Neural cell (in vitro differentiated cells): ENCODE measurements around the gene SLC35A3. TPM values are rescaled to one million over a fixed set of nuclear protein-coding genes. Genes with fewer than 3 reads are reported as not detected.

ENCODE experiments used
- H2AFZ ChIP-seq: fragments of 200-600, 300-800 bp; sonication (generic), shearing (Covaris generic); 2 replicates; pipeline ENCODE4 v1.6.0; 2014; ENCODE audit warnings: low read depth, mild to moderate bottlenecking, antibody characterized with exemption, low read length, moderate library complexity
- H3F3A ChIP-seq: fragments of 200-600 bp; shearing (Covaris generic); 2 replicates; pipeline ENCODE4 v1.6.1; 2016; ENCODE audit warnings: mild to moderate bottlenecking, moderate library complexity, mixed read lengths, antibody characterized with exemption, low read length; ENCODE audit not compliant: insufficient read depth, poor library complexity, severe bottlenecking
- H3K27ac ChIP-seq: fragments of 200-600, 300-800 bp; sonication (generic), shearing (Covaris generic); 2 replicates; pipeline ENCODE4 v1.5.1; 2014; ENCODE audit warnings: mild to moderate bottlenecking, low read length, moderate library complexity
- H3K27me3 ChIP-seq: fragments of 300-800, 200-600 bp; sonication (generic), shearing (Covaris generic); 2 replicates; pipeline ENCODE4 v1.6.0; 2014; ENCODE audit warnings: mild to moderate bottlenecking, low read depth, low read length, moderate library complexity; ENCODE audit not compliant: insufficient read depth
- H3K36me3 ChIP-seq: fragments of 300-800, 200-600 bp; sonication (generic), shearing (Covaris generic); 2 replicates; pipeline ENCODE4 v1.5.1; 2014; ENCODE audit warnings: mild to moderate bottlenecking, antibody characterized with exemption, low read length, moderate library complexity; ENCODE audit not compliant: insufficient read depth
- H3K4me2 ChIP-seq: fragments of 300-800, 200-600 bp; sonication (generic), shearing (Covaris generic); 2 replicates; pipeline ENCODE4 v1.6.0; 2014; ENCODE audit warnings: mild to moderate bottlenecking, low read length
- H3K4me3 ChIP-seq: fragments of 300-800, 200-600 bp; sonication (generic), shearing (Covaris generic); 2 replicates; pipeline ENCODE4 v1.5.1; 2014; ENCODE audit warnings: mild to moderate bottlenecking, low read length, moderate library complexity
- H3K79me2 ChIP-seq: fragments of 200-600 bp; shearing (Covaris generic); replicated peaks from 2 replicates; pipeline ENCODE4 v1.6.0; 2014; ENCODE audit warnings: mild to moderate bottlenecking, low read length, moderate library complexity; ENCODE audit not compliant: insufficient read depth
- H3K9ac ChIP-seq: fragments of 300-800, 200-600 bp; sonication (generic), shearing (Covaris generic); 2 replicates; pipeline ENCODE4 v1.6.1; 2016; ENCODE audit warnings: mild to moderate bottlenecking, low read length, mixed read lengths
- H3K9me2 ChIP-seq: fragments of 200-600 bp; shearing (Covaris generic); 2 replicates; pipeline ENCODE4 v1.6.1; 2016; ENCODE audit warnings: mild to moderate bottlenecking, low read length, mixed read lengths; ENCODE audit not compliant: insufficient read depth
- H3K9me3 ChIP-seq: fragments of 200-600, 300-800 bp; sonication (generic), shearing (Covaris generic); 2 replicates; pipeline ENCODE4 v1.6.1; 2016; ENCODE audit warnings: mild to moderate bottlenecking, mixed run types, low read length, moderate library complexity, mixed read lengths
- H4K20me1 ChIP-seq: fragments of 200-600 bp; shearing (Covaris generic); 2 replicates; pipeline ENCODE4 v1.6.1; 2016; ENCODE audit warnings: mild to moderate bottlenecking, mixed run types; ENCODE audit not compliant: insufficient read depth
- CTCF ChIP-seq: fragments of 450-650 bp; IDR thresholded peaks from 2 replicates; pipeline ENCODE4 v1.5.1; 2014; ENCODE audit warnings: antibody characterized with exemption, mild to moderate bottlenecking, moderate library complexity; ENCODE audit not compliant: poor library complexity, severe bottlenecking
- EP300 ChIP-seq: fragments of 450-650 bp; conservative IDR thresholded peaks from 2 replicates; pipeline ENCODE4 v1.6.1; 2014; ENCODE audit warnings: antibody characterized with exemption, mild to moderate bottlenecking, moderate library complexity; ENCODE audit not compliant: poor library complexity, severe bottlenecking
- EZH2 ChIP-seq: fragments of 200-600, 300-800 bp; shearing (Covaris generic), sonication (generic); IDR thresholded peaks from 2 replicates; pipeline ENCODE4 v1.6.1; 2014; ENCODE audit warnings: antibody characterized with exemption, low read length, borderline replicate concordance, mild to moderate bottlenecking; ENCODE audit not compliant: insufficient read depth, poor library complexity, severe bottlenecking
- MXI1 ChIP-seq: fragments of 450-650 bp; conservative IDR thresholded peaks from 2 replicates; pipeline ENCODE4 v1.6.1; 2014; ENCODE audit warnings: antibody characterized with exemption, mild to moderate bottlenecking; ENCODE audit not compliant: poor library complexity, severe bottlenecking
- POLR2AphosphoS5 ChIP-seq: IDR thresholded peaks from 2 replicates; pipeline ENCODE4 v1.6.1; 2012
- RAD21 ChIP-seq: fragments of 450-650 bp; conservative IDR thresholded peaks from 2 replicates; pipeline ENCODE4 v1.6.1; 2014; ENCODE audit warnings: antibody characterized with exemption, mild to moderate bottlenecking, moderate library complexity
- REST ChIP-seq: IDR thresholded peaks from 2 replicates; pipeline ENCODE4 v1.6.1; 2012; ENCODE audit warnings: borderline replicate concordance
- SMC3 ChIP-seq: fragments of 450-650 bp; conservative IDR thresholded peaks from 2 replicates; pipeline ENCODE4 v1.6.1; 2014; ENCODE audit warnings: antibody characterized with exemption, mild to moderate bottlenecking, moderate library complexity; ENCODE audit not compliant: poor library complexity
- TAF1 ChIP-seq: IDR thresholded peaks from 2 replicates; pipeline ENCODE4 v1.6.1; 2012; ENCODE audit warnings: low read depth
- polyA plus RNA-seq: library from polyadenylated mRNA; depleted of rRNA; stranded (reverse); fragments of >200 nt; gene quantifications from 2 replicates; pipeline ENCODE4 v1.2.3, GENCODE V29; 2014

SLC35A3 gene
- polyA plus RNA-seq, 1 donor from 2014 or later = 26.8 TPM

DNA sequence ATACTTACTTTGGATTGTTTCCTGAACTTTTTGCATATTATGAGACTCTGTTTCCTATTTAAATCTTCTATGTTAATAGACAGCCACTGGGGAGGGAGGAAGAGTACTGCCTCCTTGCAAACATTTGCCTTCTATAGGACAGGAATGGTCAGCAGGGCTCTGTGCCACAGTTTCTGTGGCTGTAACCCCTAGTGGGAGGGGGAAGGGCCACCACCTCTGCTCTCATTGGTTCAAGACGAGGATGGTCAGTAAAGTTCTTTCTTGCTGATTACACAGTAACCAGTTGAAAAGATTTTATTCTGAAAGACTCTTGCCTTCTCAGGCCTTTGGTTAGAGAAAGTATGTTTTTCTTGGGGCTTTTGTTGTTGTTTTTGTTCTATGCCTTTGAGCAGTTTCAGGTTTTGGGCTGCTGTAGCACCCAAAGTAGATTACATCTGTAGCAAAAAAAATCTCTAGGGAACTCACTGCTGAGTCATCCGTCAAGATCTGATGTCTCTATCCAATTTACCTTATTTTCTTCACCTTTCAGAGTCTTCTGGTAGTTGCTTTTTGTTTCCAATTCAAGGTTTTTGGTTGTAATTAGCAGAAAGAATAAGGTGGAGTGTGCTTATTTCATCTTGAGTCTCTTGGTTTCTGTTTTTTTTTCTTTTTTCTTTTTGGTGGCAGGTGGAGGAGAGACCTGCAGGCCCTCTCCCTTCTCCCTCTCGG is 23.1 kb downstream of the SLC35A3 start:
- Histone ChIP-seq H3K36me3 (peaks cover 3% of the 10 kb centered on the region), H3K9me3 (no peaks in the 10 kb centered on the region), H3K27ac (no peak overlapping the region)

DNA sequence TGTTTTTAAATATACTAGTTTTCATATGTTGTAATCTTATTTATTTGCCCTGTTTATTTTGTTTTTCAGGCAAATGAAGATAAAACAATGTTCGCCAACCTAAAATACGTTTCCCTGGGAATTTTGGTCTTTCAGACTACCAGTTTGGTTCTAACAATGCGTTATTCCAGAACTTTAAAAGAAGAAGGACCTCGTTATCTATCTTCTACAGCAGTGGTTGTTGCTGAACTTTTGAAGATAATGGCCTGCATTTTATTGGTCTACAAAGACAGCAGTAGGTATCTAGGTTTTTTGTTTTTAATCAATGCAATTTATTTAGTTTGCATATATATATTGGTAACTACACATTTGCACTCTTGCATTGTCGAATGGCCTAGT is 23.7 kb downstream of the SLC35A3 start:
- Histone ChIP-seq H3K4me2 (no peak overlapping the region), H3F3A (no peaks in the 10 kb centered on the region), H3K4me3 (no peak overlapping the region), H3K9ac (no peak overlapping the region), H3K27ac (no peak overlapping the region), H3K36me3 (peaks cover 3% of the 10 kb centered on the region), H3K9me3 (no peaks in the 10 kb centered on the region), H4K20me1 (no peaks in the 10 kb centered on the region), H3K9me2 (no peaks in the 10 kb centered on the region), H2AFZ (no peak overlapping the region), H3K79me2 (no peaks in the 10 kb centered on the region), H3K27me3 (no peaks in the 10 kb centered on the region)
- no peak for TF ChIP-seq MXI1
- TF ChIP-seq EZH2 = no peak
- no peak for TF ChIP-seq SMC3
- no peak for TF ChIP-seq POLR2AphosphoS5
- TF ChIP-seq TAF1 = no peak
- TF ChIP-seq EP300 = no peak
- no peak for TF ChIP-seq RAD21
- no peak for TF ChIP-seq CTCF
- TF ChIP-seq REST = no peak

More for the DNA sequence above, 23.1 kb downstream of the SLC35A3 start:
- Histone ChIP-seq H3K79me2 (no peaks in the 10 kb centered on the region), H4K20me1 (no peaks in the 10 kb centered on the region), H3K9me2 (no peaks in the 10 kb centered on the region), H3K4me3 (no peak overlapping the region), H3K27me3 (no peaks in the 10 kb centered on the region), H3K4me2 (no peak overlapping the region), H2AFZ (no peak overlapping the region), H3K9ac (no peak overlapping the region), H3F3A (no peaks in the 10 kb centered on the region)
- no peak for TF ChIP-seq REST
- TF ChIP-seq POLR2AphosphoS5 = no peak
- no peak for TF ChIP-seq EZH2
- no peak for TF ChIP-seq MXI1
- no peak for TF ChIP-seq SMC3
